ENCODE data around the gene ACVR1B.
A peak's percentile ranks its signal among the peaks of the same experiment; 100 is the strongest.

ACVR1B gene

GRCh38 chr12:52004042-52004648, 52.6 kb downstream of the ACVR1B start:
- Histone ChIP-seq H3K9ac (ENCODE audit: low read length) (no peak overlapping the region), H2AFZ (ENCODE audit: low read depth, low read length) (no peak overlapping the region), H3K9me3 (ENCODE audit: control insufficient read depth, low read length) (no peaks in the 10 kb centered on the region), H3K18ac (ENCODE audit: low read depth in 1 of 2, low read length in 2 of 2) (no peak overlapping the region), H3K23ac (ENCODE audit: low read length in 2 of 2) (peak overlapping the region in 1 of 2 experiments; percentile 5), H3K4me1 (ENCODE audit: control insufficient read depth, insufficient read depth, low read depth, low read length) (peaks cover 22% of the 10 kb centered on the region), H3K36me3 (ENCODE audit: control insufficient read depth in 1 of 2, insufficient read depth in 2 of 2, low read depth in 1 of 2, low read length in 2 of 2) (peaks cover 3 to 21% of the 10 kb centered on the region in 2 experiments), H2AK5ac (ENCODE audit: low read length, severe bottlenecking) (no peak overlapping the region), H2BK15ac (ENCODE audit: low read depth, poor library complexity, severe bottlenecking) (no peak overlapping the region), H3K79me1 (replicated peaks; ENCODE audit: low read length, poor library complexity, severe bottlenecking) (peaks cover 10% of the 10 kb centered on the region), H3K27ac (ENCODE audit: low read length, poor library complexity, severe bottlenecking) (no peak overlapping the region), H4K8ac (ENCODE audit: low read length) (no peak overlapping the region), H3K4ac (ENCODE audit: low read depth in 1 of 2, low read length in 2 of 2) (no peak overlapping the region), H2BK5ac (ENCODE audit: low read depth, low read length, poor library complexity, severe bottlenecking) (no peak overlapping the region), H3K4me3 (ENCODE audit: insufficient read depth in 1 of 2, low read depth in 1 of 2, low read length in 2 of 2) (no peak overlapping the region), H2BK12ac (ENCODE audit: low read length in 2 of 2) (no peak overlapping the region), H3K27me3 (ENCODE audit: control insufficient read depth in 1 of 2, insufficient read depth in 1 of 2, low read length in 2 of 2) (peaks cover 3 to 8% of the 10 kb centered on the region in 2 experiments), H3K14ac (ENCODE audit: low read length in 2 of 2) (no peak overlapping the region), H4K91ac (ENCODE audit: low read length) (no peak overlapping the region), H3K4me2 (ENCODE audit: low read length, poor library complexity, severe bottlenecking) (no peak overlapping the region), H2BK120ac (ENCODE audit: low read depth, low read length) (no peak overlapping the region)
- peak; percentile 76 for DNase-seq
- 93% methylated on average over 3 of the region's 5 CpGs for WGBS

- H3K9me3 ChIP-seq (ENCODE audit: control insufficient read depth, low read length) = no peaks in the 10 kb centered on the region
- H3K4me2 ChIP-seq (ENCODE audit: low read length, poor library complexity, severe bottlenecking) = no peak overlapping the region
- DNase-seq = no peak
- peak overlapping the region; percentile 4 to 83 for H2BK12ac ChIP-seq (ENCODE audit: low read length in 2 of 2)
- H3K23ac ChIP-seq (ENCODE audit: low read length in 2 of 2) = no peak overlapping the region
- no peak overlapping the region for H3K9ac ChIP-seq (ENCODE audit: low read length)
- WGBS = 77% methylated on average over 9 of the region's 10 CpGs
- H3K79me1 ChIP-seq (replicated peaks; ENCODE audit: low read length, poor library complexity, severe bottlenecking) = peaks cover 10% of the 10 kb centered on the region
- no peak overlapping the region for H2BK15ac ChIP-seq (ENCODE audit: low read depth, poor library complexity, severe bottlenecking)
- H3K4me3 ChIP-seq (ENCODE audit: insufficient read depth in 1 of 2, low read depth in 1 of 2, low read length in 2 of 2) = no peak overlapping the region
- peak overlapping the region; percentile 55 for H4K91ac ChIP-seq (ENCODE audit: low read length)
- no peak overlapping the region for H2AFZ ChIP-seq (ENCODE audit: low read depth, low read length)
- no peak overlapping the region for H3K27ac ChIP-seq (ENCODE audit: low read length, poor library complexity, severe bottlenecking)
- peak overlapping the region in 1 of 2 experiments; percentile 60 for H3K4ac ChIP-seq (ENCODE audit: low read depth in 1 of 2, low read length in 2 of 2)
- peaks cover 33% of the 10 kb centered on the region for H3K4me1 ChIP-seq (ENCODE audit: control insufficient read depth, insufficient read depth, low read depth, low read length)
- H2BK120ac ChIP-seq (ENCODE audit: low read depth, low read length) = no peak overlapping the region
- H2AK5ac ChIP-seq (ENCODE audit: low read length, severe bottlenecking) = no peak overlapping the region
- H3K27me3 ChIP-seq (ENCODE audit: control insufficient read depth in 1 of 2, insufficient read depth in 1 of 2, low read length in 2 of 2) = peaks cover 3 to 8% of the 10 kb centered on the region in 2 experiments
- H3K14ac ChIP-seq (ENCODE audit: low read length in 2 of 2) = peak overlapping the region in 1 of 2 experiments; percentile 62
- peaks cover 0 to 11% of the 10 kb centered on the region in 2 experiments for H3K36me3 ChIP-seq (ENCODE audit: control insufficient read depth in 1 of 2, insufficient read depth in 2 of 2, low read depth in 1 of 2, low read length in 2 of 2)
- H2BK5ac ChIP-seq (ENCODE audit: low read depth, low read length, poor library complexity, severe bottlenecking) = no peak overlapping the region
- peak overlapping the region in 1 of 2 experiments; percentile 67 for H3K18ac ChIP-seq (ENCODE audit: low read depth in 1 of 2, low read length in 2 of 2)
- H4K8ac ChIP-seq (ENCODE audit: low read length) = peak overlapping the region; percentile 35
Observed at GRCh38 chr12:52005218-52005902, 53.9 kb downstream of the ACVR1B start.

GRCh38 chr12:52005903-52006703, 54.6 kb downstream of the ACVR1B start:
- H3K4me3 ChIP-seq (ENCODE audit: insufficient read depth in 1 of 2, low read depth in 1 of 2, low read length in 2 of 2) = peak overlapping the region; percentile 16 to 56
- H3K79me1 ChIP-seq (replicated peaks; ENCODE audit: low read length, poor library complexity, severe bottlenecking) = peaks cover 10% of the 10 kb centered on the region
- peak overlapping the region; percentile 4 to 66 for H2BK12ac ChIP-seq (ENCODE audit: low read length in 2 of 2)
- peak overlapping the region in 1 of 2 experiments; percentile 62 for H3K14ac ChIP-seq (ENCODE audit: low read length in 2 of 2)
- H3K23ac ChIP-seq (ENCODE audit: low read length in 2 of 2) = peak overlapping the region in 1 of 2 experiments; percentile 70
- no peak overlapping the region for H4K91ac ChIP-seq (ENCODE audit: low read length)
- peak overlapping the region; percentile 67 to 79 for H3K18ac ChIP-seq (ENCODE audit: low read depth in 1 of 2, low read length in 2 of 2)
- H3K4me1 ChIP-seq (ENCODE audit: control insufficient read depth, insufficient read depth, low read depth, low read length) = peaks cover 39% of the 10 kb centered on the region
- H2AK5ac ChIP-seq (ENCODE audit: low read length, severe bottlenecking) = no peak overlapping the region
- H2AFZ ChIP-seq (ENCODE audit: low read depth, low read length) = no peak overlapping the region
- peak overlapping the region; percentile 21 for H2BK120ac ChIP-seq (ENCODE audit: low read depth, low read length)
- H3K27me3 ChIP-seq (ENCODE audit: control insufficient read depth in 1 of 2, insufficient read depth in 1 of 2, low read length in 2 of 2) = peaks cover 3 to 8% of the 10 kb centered on the region in 2 experiments
- peak overlapping the region; percentile 59 for H4K8ac ChIP-seq (ENCODE audit: low read length)
- no peak overlapping the region for H3K27ac ChIP-seq (ENCODE audit: low read length, poor library complexity, severe bottlenecking)
- 20% methylated on average over 28 of the region's 28 CpGs for WGBS
- peak overlapping the region; percentile 77 for H3K4me2 ChIP-seq (ENCODE audit: low read length, poor library complexity, severe bottlenecking)
- H3K36me3 ChIP-seq (ENCODE audit: control insufficient read depth in 1 of 2, insufficient read depth in 2 of 2, low read depth in 1 of 2, low read length in 2 of 2) = peaks cover 5 to 10% of the 10 kb centered on the region in 2 experiments
- H2BK5ac ChIP-seq (ENCODE audit: low read depth, low read length, poor library complexity, severe bottlenecking) = no peak overlapping the region
- peak overlapping the region; percentile 89 for H2BK15ac ChIP-seq (ENCODE audit: low read depth, poor library complexity, severe bottlenecking)
- H3K9ac ChIP-seq (ENCODE audit: low read length) = peak overlapping the region; percentile 26
- H3K4ac ChIP-seq (ENCODE audit: low read depth in 1 of 2, low read length in 2 of 2) = peak overlapping the region; percentile 59 to 60
- no peaks in the 10 kb centered on the region for H3K9me3 ChIP-seq (ENCODE audit: control insufficient read depth, low read length)
- DNase-seq = peak; percentile 72

All from mesenchymal stem cell (in vitro differentiated cells and primary cell).